Activated CD8-positive, alpha-beta T cell treated with anti-CD3 and anti-CD28 coated beads for 36 hours (primary cell): ENCODE results near the gene IGSF8. TPM values are rescaled to one million over a fixed set of nuclear protein-coding genes. Genes with fewer than 3 reads are reported as not detected.
"Not testable (repeated sequence)": the region's sequence is repeated elsewhere in the genome, so short reads cannot be mapped to it uniquely, and the experiment has no call there.

Experiments used
- ATAC-seq: fragments of 200-7000 bp; cut with Tn5 transposase; one replicate; pipeline ENCODE4 v1.10.0; 2021; ENCODE audit warnings: mild to moderate bottlenecking, moderate library complexity
- CTCF ChIA-PET: fragments of 350-600 bp; sonication (Branson Sonifier 250); formaldehyde crosslinking; loops from one replicate; lab custom pipeline; 2021; ENCODE audit warnings: antibody characterized with exemption; lab: Charles Lee
- POLR2A ChIA-PET: fragments of 350-600 bp; sonication (Branson Sonifier 250); formaldehyde crosslinking; loops from one replicate; lab custom pipeline; 2021; ENCODE audit warnings: antibody characterized with exemption; lab: Charles Lee
- DNase-seq: peaks from one replicate; pipeline ENCODE4 v3.0.0-alpha.2; 2020
- H3K27ac Mint-ChIP-seq: one replicate; pipeline ENCODE4 v1.8.0; 2021; ENCODE audit warnings: mild to moderate bottlenecking, mixed read lengths
- H3K27me3 Mint-ChIP-seq: one replicate; pipeline ENCODE4 v1.8.0; 2021; ENCODE audit warnings: mixed read lengths
- H3K36me3 Mint-ChIP-seq: one replicate; pipeline ENCODE4 v1.8.0; 2021; ENCODE audit warnings: low read depth, mixed read lengths
- H3K4me1 Mint-ChIP-seq: one replicate; pipeline ENCODE4 v1.8.0; 2021; ENCODE audit warnings: low read depth, mixed read lengths
- H3K4me3 Mint-ChIP-seq: one replicate; pipeline ENCODE4 v1.8.0; 2021; ENCODE audit warnings: mild to moderate bottlenecking, moderate library complexity, mixed read lengths
- H3K9me3 Mint-ChIP-seq: one replicate; pipeline ENCODE4 v1.8.0; 2021; ENCODE audit warnings: mixed read lengths
- intact Hi-C: fragments of 100-400 bp; cut with micrococcal nuclease; formaldehyde crosslinking; loops from one replicate; pipeline ENCODE4 v1.10.0; 2022
- total RNA-seq, 2 experiments: library from RNA; stranded (reverse); gene quantifications; one replicate each; pipeline ENCODE4 v1.2.3, GENCODE V29; 2021
- TF ChIP-seq, protein P1 (sequence below): fragments of 200-600 bp; IDR thresholded peaks from one replicate; pipeline ENCODE4 v1.8.0; 2022; ENCODE audit warnings: antibody characterized with exemption, mild to moderate bottlenecking

The IGSF8 gene
- total RNA-seq, 2 experiments from 2014 or later: 48.0 to 49.5 TPM

DNA sequence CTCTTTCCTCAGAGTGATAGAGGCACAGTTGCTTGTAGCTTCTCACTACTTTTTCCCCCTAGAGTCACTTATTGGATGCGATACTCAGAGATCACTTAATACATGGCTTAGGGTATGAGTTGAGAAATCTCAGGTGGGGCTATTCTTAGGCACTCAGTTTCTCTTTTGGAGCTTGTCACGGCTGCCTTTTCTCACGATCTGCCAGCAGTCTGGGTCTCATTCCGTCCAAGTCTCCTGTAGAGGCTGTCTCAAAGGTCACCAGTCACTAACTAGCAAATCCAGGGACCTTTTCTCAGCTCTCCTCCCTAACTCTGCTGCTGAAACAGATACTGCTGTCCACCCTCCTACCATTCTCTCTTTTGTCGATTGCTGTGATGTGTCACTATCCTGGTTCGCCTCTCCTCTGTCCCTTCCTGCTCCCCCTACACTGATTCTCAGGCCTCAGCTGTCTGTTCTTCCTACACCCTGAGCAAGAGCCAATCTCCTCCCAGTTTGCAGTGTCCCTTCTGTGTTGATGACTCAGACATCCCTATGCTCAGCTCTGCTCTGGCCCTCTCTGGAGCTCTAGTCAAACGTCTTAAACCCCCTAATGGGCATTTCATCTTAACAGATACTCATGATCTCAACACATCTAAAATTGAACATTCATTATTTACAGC, 29.6 kb upstream of the IGSF8 start:
- peaks cover 11% of the 10 kb centered on the region for H3K27me3 Mint-ChIP-seq
- intact Hi-C loops: no loop called here
- H3K27ac Mint-ChIP-seq: no peak overlapping the region
- no peak overlapping the region for H3K4me3 Mint-ChIP-seq
- H3K36me3 Mint-ChIP-seq: no peaks in the 10 kb centered on the region
- no peak for ATAC-seq
- DNase-seq: no peak
- H3K4me1 Mint-ChIP-seq: no peaks in the 10 kb centered on the region
- POLR2A ChIA-PET: no interaction called here
- no peaks in the 10 kb centered on the region for H3K9me3 Mint-ChIP-seq
- CTCF ChIA-PET: interaction anchor here (0.8 to 1.4 kb wide), 4 partner anchors 27 to 163 kb away, joined by 3 to 5 read pairs (median 4); no protein-coding TSS in a partner anchor
- TF ChIP-seq, protein P1, sequence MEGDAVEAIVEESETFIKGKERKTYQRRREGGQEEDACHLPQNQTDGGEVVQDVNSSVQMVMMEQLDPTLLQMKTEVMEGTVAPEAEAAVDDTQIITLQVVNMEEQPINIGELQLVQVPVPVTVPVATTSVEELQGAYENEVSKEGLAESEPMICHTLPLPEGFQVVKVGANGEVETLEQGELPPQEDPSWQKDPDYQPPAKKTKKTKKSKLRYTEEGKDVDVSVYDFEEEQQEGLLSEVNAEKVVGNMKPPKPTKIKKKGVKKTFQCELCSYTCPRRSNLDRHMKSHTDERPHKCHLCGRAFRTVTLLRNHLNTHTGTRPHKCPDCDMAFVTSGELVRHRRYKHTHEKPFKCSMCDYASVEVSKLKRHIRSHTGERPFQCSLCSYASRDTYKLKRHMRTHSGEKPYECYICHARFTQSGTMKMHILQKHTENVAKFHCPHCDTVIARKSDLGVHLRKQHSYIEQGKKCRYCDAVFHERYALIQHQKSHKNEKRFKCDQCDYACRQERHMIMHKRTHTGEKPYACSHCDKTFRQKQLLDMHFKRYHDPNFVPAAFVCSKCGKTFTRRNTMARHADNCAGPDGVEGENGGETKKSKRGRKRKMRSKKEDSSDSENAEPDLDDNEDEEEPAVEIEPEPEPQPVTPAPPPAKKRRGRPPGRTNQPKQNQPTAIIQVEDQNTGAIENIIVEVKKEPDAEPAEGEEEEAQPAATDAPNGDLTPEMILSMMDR: no peak

DNA sequence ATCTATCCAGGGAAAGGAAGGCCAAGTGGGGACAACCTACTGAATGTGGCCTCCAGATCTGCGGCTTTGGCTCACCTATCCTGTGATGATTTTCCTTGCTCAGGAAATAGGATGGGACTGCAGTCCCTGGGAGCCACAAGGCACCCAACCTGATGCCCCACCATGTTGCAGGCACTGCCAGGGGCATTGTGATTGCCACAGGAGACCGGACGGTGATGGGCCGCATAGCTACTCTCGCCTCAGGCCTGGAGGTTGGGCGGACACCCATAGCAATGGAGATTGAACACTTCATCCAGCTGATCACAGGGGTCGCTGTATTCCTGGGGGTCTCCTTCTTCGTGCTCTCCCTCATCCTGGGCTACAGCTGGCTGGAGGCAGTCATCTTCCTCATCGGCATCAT, 29.0 kb upstream of the IGSF8 start:
- H3K27ac Mint-ChIP-seq: no peak overlapping the region
- ATAC-seq (no peak), DNase-seq (no peak)
- TF ChIP-seq, protein P1: no peak
- H3K4me3 Mint-ChIP-seq: no peak overlapping the region
- H3K4me1 Mint-ChIP-seq: no peaks in the 10 kb centered on the region
- no peaks in the 10 kb centered on the region for H3K9me3 Mint-ChIP-seq
- no peaks in the 10 kb centered on the region for H3K36me3 Mint-ChIP-seq
- H3K27me3 Mint-ChIP-seq: peaks cover 11% of the 10 kb centered on the region
- ChIA-PET CTCF (interaction anchor here (1.2 to 1.4 kb wide), 3 partner anchors 27 to 81 kb away, joined by 3 to 5 read pairs (median 5); no protein-coding TSS in a partner anchor), POLR2A (no interaction called here)
- intact Hi-C loops: no loop called here

DNA sequence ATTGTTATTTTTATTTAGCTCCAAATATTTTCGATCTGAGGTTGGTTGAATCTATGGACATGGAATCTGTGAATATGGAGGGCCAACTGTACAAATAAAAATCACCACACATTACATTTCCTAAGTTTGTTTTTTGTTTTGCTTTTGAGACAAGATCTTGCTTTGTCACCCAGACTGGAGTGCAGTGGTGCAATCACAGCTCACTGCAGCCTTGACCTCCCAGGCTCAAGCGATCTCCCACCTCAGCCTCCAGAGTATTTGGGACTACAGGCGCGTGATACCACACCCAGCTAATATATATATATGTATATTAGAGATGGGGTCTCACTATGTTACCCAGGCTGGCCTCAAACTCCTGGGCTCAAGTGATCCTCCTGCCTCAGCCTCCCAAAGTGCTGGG, 27.9 kb upstream of the IGSF8 start:
- H3K36me3 Mint-ChIP-seq, DNase-seq, H3K4me1 Mint-ChIP-seq, ATAC-seq, intact Hi-C loops, POLR2A ChIA-PET, H3K4me3 Mint-ChIP-seq, H3K27ac Mint-ChIP-seq, CTCF ChIA-PET, H3K27me3 Mint-ChIP-seq, H3K9me3 Mint-ChIP-seq: not testable (repeated sequence)

- CTCF ChIA-PET: interaction anchor here (1.7 kb wide), 1 partner anchor 40 kb away, joined by 5 read pairs; no protein-coding TSS in a partner anchor
Observed at GRCh38 chr1:160125746-160126145, 27.3 kb upstream of the IGSF8 start.

DNA sequence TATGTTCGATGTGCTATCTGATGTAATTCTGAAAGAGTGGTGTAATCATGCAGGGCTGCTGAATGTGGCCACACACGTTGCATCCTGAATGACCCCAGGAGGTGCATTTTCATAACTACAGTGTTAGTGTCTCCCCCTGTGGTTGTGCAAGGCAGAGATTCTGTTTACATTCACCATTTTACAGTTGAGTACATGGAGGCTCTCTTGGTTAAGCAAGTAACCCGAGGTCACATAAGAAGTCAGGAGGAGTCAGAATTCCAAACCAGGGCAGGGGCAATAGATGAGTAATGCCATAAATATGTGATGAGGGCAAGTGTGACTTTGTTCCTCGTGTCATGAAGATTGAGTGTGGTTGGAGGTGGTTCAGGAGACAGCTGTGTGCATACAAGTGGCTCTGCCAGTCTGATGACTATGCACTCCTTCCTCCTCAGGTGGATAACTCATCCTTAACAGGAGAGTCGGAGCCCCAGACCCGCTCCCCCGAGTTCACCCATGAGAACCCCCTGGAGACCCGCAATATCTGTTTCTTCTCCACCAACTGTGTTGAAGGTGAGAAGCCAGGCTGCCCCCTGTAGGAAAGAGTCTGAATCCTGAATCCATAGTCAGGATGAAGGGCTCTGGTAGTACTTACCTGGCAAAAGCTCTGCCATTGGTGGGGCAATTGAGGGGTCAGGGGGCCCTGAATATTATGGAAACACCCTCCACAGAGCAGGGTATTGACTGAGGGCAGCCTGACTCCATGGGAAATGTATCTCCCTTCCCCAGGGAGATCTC, 26.5 kb upstream of the IGSF8 start:
- ChIA-PET CTCF (interaction anchor here (1.7 kb wide), 1 partner anchor 39 kb away, joined by 5 read pairs; no protein-coding TSS in a partner anchor), POLR2A (no interaction called here)
- no peaks in the 10 kb centered on the region for H3K36me3 Mint-ChIP-seq
- H3K9me3 Mint-ChIP-seq: no peaks in the 10 kb centered on the region
- DNase-seq: no peak
- H3K27me3 Mint-ChIP-seq: no peaks in the 10 kb centered on the region
- H3K4me3 Mint-ChIP-seq: no peak overlapping the region
- H3K27ac Mint-ChIP-seq: no peak overlapping the region
- no peak for ATAC-seq
- H3K4me1 Mint-ChIP-seq: no peaks in the 10 kb centered on the region
- TF ChIP-seq, protein P1: no peak
- intact Hi-C loops: no loop called here

More at GRCh38 chr1:160125746-160126145, 27.3 kb upstream of the IGSF8 start:
- DNase-seq: no peak
- intact Hi-C loops: no loop called here
- TF ChIP-seq, protein P1: no peak
- no peak overlapping the region for H3K4me3 Mint-ChIP-seq
- no peaks in the 10 kb centered on the region for H3K9me3 Mint-ChIP-seq
- ATAC-seq: no peak
- POLR2A ChIA-PET: no interaction called here
- no peaks in the 10 kb centered on the region for H3K4me1 Mint-ChIP-seq
- H3K27me3 Mint-ChIP-seq: peaks cover 2% of the 10 kb centered on the region
- no peak overlapping the region for H3K27ac Mint-ChIP-seq
- no peaks in the 10 kb centered on the region for H3K36me3 Mint-ChIP-seq
